ENCODE results near the gene TEAD2.

TEAD2 gene

DNA sequence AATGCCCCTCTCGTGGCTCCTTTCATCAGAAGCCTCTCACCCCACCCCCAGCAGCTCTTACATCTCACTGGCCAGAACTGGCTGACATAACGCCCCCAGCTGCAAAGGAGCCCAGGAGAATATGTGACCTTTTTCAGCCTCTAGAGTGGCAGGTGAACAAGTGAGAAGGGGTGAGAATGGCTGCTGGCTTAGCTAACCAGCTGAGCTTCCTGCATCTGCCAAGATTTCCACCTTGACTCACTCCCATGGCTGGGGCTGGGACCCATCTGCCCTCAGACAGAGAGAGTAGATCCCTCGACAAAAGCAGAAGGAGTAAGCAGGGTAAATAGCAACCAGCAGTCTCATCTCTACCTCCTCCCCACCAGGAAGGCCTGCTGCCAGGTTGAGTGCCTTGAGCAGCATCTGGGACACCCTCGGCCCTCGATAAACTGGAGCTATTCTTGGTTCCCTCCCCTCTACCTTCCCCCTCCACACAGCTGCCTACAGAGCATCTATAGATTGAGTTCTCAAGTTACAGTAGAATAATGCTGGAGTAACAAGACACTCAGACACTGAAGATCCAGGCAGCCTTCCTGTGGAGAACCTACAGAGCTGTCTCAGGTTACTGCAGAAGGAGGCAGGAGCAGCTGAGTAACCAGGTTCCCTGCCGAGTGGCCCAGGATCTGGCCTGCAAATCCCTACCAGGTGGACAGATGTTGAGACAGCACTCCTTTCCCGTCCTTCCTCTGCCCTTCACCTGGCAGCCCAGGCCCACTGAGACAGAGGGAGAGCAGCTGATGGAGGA lies 41.4 kb upstream of the TEAD2 start:
- DNase-seq (ENCODE audit: low read depth), result no peak
- TF ChIP-seq, protein P1, sequence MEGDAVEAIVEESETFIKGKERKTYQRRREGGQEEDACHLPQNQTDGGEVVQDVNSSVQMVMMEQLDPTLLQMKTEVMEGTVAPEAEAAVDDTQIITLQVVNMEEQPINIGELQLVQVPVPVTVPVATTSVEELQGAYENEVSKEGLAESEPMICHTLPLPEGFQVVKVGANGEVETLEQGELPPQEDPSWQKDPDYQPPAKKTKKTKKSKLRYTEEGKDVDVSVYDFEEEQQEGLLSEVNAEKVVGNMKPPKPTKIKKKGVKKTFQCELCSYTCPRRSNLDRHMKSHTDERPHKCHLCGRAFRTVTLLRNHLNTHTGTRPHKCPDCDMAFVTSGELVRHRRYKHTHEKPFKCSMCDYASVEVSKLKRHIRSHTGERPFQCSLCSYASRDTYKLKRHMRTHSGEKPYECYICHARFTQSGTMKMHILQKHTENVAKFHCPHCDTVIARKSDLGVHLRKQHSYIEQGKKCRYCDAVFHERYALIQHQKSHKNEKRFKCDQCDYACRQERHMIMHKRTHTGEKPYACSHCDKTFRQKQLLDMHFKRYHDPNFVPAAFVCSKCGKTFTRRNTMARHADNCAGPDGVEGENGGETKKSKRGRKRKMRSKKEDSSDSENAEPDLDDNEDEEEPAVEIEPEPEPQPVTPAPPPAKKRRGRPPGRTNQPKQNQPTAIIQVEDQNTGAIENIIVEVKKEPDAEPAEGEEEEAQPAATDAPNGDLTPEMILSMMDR (conservative IDR thresholded peaks at IDR 0.05; ENCODE audit: low read depth, low read length), result no peak
- H3K4me3 ChIP-seq (ENCODE audit: low read length), result no peak overlapping the region

DNA sequence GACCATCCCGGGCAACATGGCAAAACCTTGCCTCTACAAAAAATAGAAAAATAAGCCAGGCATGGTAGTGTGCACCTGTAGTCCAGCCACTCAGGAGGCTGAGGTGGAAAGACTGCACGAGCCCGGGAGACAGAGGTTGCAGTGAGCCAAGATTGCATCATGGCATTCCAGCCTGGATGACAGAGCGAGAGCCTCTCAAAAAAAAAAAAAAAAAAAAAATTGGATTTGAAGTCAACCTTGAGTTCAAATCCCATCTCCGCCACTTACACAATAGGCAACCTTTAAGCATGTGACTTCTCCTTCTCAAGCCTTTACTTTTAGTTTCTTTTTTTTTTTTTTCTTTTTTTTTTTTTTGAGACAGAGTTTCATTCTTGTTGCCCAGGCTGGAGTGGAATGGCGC lies 37.8 kb upstream of the TEAD2 start:
- TF ChIP-seq, protein P1 (conservative IDR thresholded peaks at IDR 0.05; ENCODE audit: low read depth, low read length), result no peak
- H3K4me3 ChIP-seq (ENCODE audit: low read length), result no peak overlapping the region
- no peak for DNase-seq (ENCODE audit: low read depth)

GRCh38 chr19:49398931-49399330 lies 36.7 kb upstream of the TEAD2 start:
- H3K4me3 ChIP-seq (ENCODE audit: low read length), result no peak overlapping the region
- TF ChIP-seq, protein P1 (conservative IDR thresholded peaks at IDR 0.05; ENCODE audit: low read depth, low read length), result no peak
- no peak for DNase-seq (ENCODE audit: low read depth)

DNA sequence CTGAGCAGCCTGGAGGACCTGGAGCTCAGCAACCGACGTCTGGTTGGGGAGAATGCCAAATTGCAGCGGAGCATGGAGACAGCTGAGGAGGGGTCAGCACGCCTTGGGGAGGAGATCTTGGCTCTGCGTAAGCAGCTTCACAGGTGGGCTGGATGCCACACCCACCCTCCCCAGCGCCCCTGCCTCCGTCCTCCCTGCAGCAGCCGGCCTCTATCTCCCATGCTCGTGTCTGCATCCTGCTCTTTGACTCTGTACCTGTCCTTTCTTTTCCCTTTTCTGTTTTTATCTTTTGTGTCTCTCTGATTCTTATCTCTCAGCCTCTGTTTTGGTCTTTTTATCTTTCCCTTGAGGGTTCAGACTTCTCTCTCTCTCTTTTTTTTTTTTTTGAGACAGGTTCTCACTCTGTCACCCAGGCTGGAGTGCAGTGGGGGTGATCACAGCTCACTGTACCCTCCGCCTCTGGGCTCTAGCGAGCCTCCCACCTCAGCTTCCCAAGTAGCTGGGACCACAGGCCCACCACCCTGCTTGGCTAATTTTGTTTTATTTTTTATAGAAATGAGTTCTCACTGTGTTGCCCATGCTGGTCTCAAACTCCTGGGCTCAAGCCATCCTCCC lies 35.9 kb upstream of the TEAD2 start:
- TF ChIP-seq, protein P1 (conservative IDR thresholded peaks at IDR 0.05; ENCODE audit: low read depth, low read length), result no peak
- no peak overlapping the region for H3K4me3 ChIP-seq (ENCODE audit: low read length)
- DNase-seq (ENCODE audit: low read depth), result no peak

DNA sequence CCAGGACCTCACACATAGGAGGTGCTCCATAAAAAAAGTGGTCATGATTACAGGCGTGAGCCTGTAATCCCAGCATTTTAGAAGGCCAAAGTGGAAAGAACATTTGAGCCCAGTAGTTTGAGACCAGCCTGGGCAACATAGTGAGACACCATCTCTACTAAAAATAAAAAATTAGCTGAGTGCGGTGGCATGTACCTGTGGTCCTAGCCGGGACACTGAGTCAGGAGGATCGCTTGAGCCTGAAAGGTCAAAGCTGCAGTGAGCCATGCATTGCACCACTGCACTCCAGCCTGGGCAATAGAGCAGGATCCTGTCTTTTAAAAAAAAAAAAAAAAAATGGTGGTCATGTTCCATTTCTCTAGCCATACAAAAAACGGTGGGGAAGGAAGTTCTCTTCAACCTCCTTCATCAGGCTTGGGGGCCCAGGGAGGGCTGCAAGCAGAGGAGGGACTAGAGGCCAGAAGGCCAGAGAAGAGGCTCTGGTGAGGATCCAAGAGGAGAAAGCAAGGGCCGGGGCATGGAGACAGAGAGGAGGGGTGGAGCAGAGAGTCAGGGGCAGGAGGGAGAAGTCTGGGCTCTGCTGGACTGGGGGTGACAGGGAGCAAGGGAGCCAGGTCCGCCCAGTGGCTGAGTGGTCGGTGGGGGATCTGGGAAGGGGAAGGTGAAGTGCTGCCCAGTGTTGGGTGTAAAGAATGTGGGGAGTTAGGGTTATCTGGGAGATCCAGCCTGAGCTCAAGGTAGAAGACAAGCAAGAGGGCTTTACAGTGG lies 34.7 kb upstream of the TEAD2 start:
- TF ChIP-seq, protein P1 (conservative IDR thresholded peaks at IDR 0.05; ENCODE audit: low read depth, low read length), result no peak
- H3K4me3 ChIP-seq (ENCODE audit: low read length), result no peak overlapping the region
- DNase-seq (ENCODE audit: low read depth), result no peak

GRCh38 chr19:49395581-49396407 lies 33.6 kb upstream of the TEAD2 start:
- DNase-seq (ENCODE audit: low read depth), result no peak
- TF ChIP-seq, protein P1 (conservative IDR thresholded peaks at IDR 0.05; ENCODE audit: low read depth, low read length), result no peak

More at GRCh38 chr19:49395581-49396407, 33.6 kb upstream of the TEAD2 start:
- H3K4me3 ChIP-seq (ENCODE audit: low read length), result no peak overlapping the region
